ENCODE measurements around the gene PARP9. TPM values are rescaled to one million over a fixed set of nuclear protein-coding genes. Genes with fewer than 3 reads are reported as not detected.

PARP9 gene
- total and polyA plus RNA-seq, 4 experiments from 2014 or later: 23.1 to 43.4 (median 25.0) TPM

DNA sequence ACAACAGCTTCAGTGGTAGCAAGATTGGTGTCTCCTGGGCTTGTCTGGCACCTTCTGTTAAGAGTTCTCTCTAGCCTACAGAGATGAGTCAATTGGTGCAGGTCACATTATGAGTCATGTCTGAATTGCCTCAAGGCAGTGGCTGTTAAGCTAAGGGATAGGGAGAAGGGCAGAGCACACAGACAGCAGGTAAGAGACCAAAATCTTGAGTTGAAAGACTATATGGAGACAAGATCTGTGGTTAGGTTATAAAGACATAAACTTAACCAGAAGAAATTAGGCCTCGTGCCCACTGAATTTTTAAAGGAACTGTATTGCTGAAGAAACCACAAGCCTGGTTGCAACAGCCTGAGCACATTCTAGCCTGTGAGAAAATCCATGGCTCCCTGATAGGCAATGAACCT, 30.2 kb downstream of the PARP9 start:
- DNase-seq: no peak
- Histone ChIP-seq H3K4me3 (ENCODE audit: low read length in 2 of 2) (no peak overlapping the region), H3K27ac (ENCODE audit: low read depth, low read length) (no peak overlapping the region), H3K27me3 (ENCODE audit: insufficient read depth, low read length) (no peaks in the 10 kb centered on the region), H3K36me3 (ENCODE audit: insufficient read depth, low read length) (peaks cover 55% of the 10 kb centered on the region), H3K4me1 (ENCODE audit: insufficient read depth, low read length) (no peaks in the 10 kb centered on the region), H3K9me3 (ENCODE audit: control insufficient read depth in 1 of 2, low read length in 2 of 2) (no peaks in the 10 kb centered on the region)
- H3K27me3 Mint-ChIP-seq: no peaks in the 10 kb centered on the region
- peak overlapping the region in 6 of 7 donors; percentile 4 to 72 (median 62) for H3K27ac Mint-ChIP-seq
- ChIA-PET POLR2A (ENCODE audit: partially characterized antibody) (no interaction called here), CTCF (ENCODE audit: partially characterized antibody) (interaction anchor here (0.5 to 0.9 kb wide), 2 partner anchors 131 to 132 kb away, joined by 3 read pairs; no protein-coding TSS in a partner anchor)
- peaks cover 56 to 76% of the 10 kb centered on the region in 2 donors for H3K36me3 Mint-ChIP-seq
- intact Hi-C loops (cut with micrococcal nuclease): no loop called here
- H3K9me3 Mint-ChIP-seq: no peaks in the 10 kb centered on the region
- peaks cover 0 to 3% (median 1%) of the 10 kb centered on the region in 4 donors for H3K4me1 Mint-ChIP-seq
- H3K4me3 Mint-ChIP-seq: no peak overlapping the region

DNA sequence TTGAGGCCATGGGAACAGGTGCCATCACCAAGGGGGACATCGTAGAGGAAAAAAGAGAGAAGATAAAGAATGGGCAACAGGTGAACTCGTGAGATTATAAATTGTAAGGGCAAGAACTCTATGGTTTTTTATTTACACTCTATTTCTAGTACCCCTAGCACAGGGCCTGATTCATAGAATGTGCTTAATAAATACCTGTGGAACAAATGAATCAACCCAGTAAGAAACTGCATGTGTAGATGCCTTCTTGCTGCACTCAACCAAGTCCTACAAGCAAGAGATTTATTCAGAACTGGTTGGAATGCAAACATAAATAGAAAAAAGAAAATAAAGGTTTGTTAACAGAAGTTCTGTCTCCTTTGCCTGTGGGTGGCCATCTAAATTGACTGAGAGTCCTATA, 30.6 kb downstream of the PARP9 start:
- Mint-ChIP-seq H3K4me1 (peaks cover 0 to 3% (median 0%) of the 10 kb centered on the region in 4 donors), H3K36me3 (peaks cover 54 to 73% of the 10 kb centered on the region in 2 donors), H3K27me3 (no peaks in the 10 kb centered on the region), H3K9me3 (no peaks in the 10 kb centered on the region), H3K27ac (peak overlapping the region in 5 of 7 donors; percentile 43 to 75 (median 72)), H3K4me3 (no peak overlapping the region)
- POLR2A ChIA-PET (ENCODE audit: partially characterized antibody): no interaction called here
- Histone ChIP-seq H3K36me3 (ENCODE audit: insufficient read depth, low read length) (peaks cover 55% of the 10 kb centered on the region), H3K27me3 (ENCODE audit: insufficient read depth, low read length) (no peaks in the 10 kb centered on the region), H3K4me1 (ENCODE audit: insufficient read depth, low read length) (no peaks in the 10 kb centered on the region), H3K27ac (ENCODE audit: low read depth, low read length) (no peak overlapping the region), H3K4me3 (ENCODE audit: low read length in 2 of 2) (no peak overlapping the region), H3K9me3 (ENCODE audit: control insufficient read depth in 1 of 2, low read length in 2 of 2) (no peaks in the 10 kb centered on the region)
- intact Hi-C loops (cut with micrococcal nuclease): no loop called here
- CTCF ChIA-PET (ENCODE audit: partially characterized antibody): interaction anchor here (0.5 kb wide), 1 partner anchor 131 kb away, joined by 3 read pairs; no protein-coding TSS in a partner anchor
- DNase-seq: no peak

DNA sequence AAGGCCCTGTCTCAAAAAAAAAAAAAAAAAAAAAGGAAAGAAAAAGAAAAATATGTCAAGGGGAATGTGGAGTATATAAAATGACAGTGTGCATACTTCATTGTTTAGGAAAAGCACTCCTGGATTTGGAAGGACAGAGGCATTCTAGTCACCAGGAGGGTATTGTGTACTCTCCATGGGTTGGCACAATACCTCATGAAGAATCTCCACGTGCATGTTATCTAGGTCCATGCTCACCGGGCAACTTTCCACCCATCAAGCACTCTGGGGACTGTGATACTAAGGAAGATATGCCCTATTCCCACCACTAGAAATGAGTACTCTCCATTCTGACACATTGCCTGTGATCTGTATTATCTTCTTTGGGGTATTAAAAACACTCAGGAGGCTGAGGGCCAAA, 33.9 kb downstream of the PARP9 start:
- Histone ChIP-seq H3K4me3 (ENCODE audit: low read length in 2 of 2) (no peak overlapping the region), H3K36me3 (ENCODE audit: insufficient read depth, low read length) (peaks cover 40% of the 10 kb centered on the region), H3K27ac (ENCODE audit: low read depth, low read length) (no peak overlapping the region), H3K27me3 (ENCODE audit: insufficient read depth, low read length) (no peaks in the 10 kb centered on the region), H3K9me3 (ENCODE audit: control insufficient read depth in 1 of 2, low read length in 2 of 2) (no peaks in the 10 kb centered on the region), H3K4me1 (ENCODE audit: insufficient read depth, low read length) (no peaks in the 10 kb centered on the region)
- DNase-seq: no peak
- H3K9me3 Mint-ChIP-seq: no peaks in the 10 kb centered on the region
- peaks cover 0 to 3% (median 0%) of the 10 kb centered on the region in 4 donors for H3K4me1 Mint-ChIP-seq
- H3K27me3 Mint-ChIP-seq: no peaks in the 10 kb centered on the region
- ChIA-PET POLR2A (ENCODE audit: partially characterized antibody) (no interaction called here), CTCF (ENCODE audit: partially characterized antibody) (no interaction called here)
- H3K27ac Mint-ChIP-seq: no peak overlapping the region
- intact Hi-C loops (cut with micrococcal nuclease): no loop called here
- H3K36me3 Mint-ChIP-seq: peaks cover 40 to 48% of the 10 kb centered on the region in 2 donors
- no peak overlapping the region for H3K4me3 Mint-ChIP-seq

DNA sequence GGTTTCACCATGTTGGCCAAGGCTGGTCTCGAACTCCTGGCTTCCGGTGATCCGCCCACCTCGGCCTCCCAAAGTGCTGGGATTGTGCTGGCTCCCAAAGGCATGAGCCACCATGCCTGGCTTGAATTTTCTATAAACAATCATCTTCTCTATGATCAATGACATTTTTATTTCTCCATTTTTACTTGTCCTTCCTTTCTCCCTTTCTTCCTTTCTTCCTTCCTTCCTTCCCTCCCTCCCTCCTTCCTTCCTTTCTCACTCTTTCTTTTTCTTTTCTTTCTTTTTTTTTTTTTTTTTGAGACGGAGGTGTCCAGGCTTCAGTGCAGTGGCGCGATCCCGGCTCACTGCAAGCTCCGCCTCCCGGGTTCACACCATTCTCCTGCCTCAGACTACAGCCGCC, 40.8 kb downstream of the PARP9 start:
- Mint-ChIP-seq H3K9me3 (no peaks in the 10 kb centered on the region), H3K4me3 (no peak overlapping the region), H3K27ac (no peak overlapping the region), H3K27me3 (no peaks in the 10 kb centered on the region), H3K4me1 (no peaks in the 10 kb centered on the region), H3K36me3 (peaks cover 6 to 8% of the 10 kb centered on the region in 2 donors)
- Histone ChIP-seq H3K36me3 (ENCODE audit: insufficient read depth, low read length) (peaks cover 5% of the 10 kb centered on the region), H3K27me3 (ENCODE audit: insufficient read depth, low read length) (no peaks in the 10 kb centered on the region), H3K4me1 (ENCODE audit: insufficient read depth, low read length) (no peaks in the 10 kb centered on the region), H3K4me3 (ENCODE audit: low read length in 2 of 2) (no peak overlapping the region), H3K27ac (ENCODE audit: low read depth, low read length) (no peak overlapping the region), H3K9me3 (ENCODE audit: control insufficient read depth in 1 of 2, low read length in 2 of 2) (no peaks in the 10 kb centered on the region)
- intact Hi-C loops (cut with micrococcal nuclease): no loop called here
- ChIA-PET POLR2A (ENCODE audit: partially characterized antibody) (no interaction called here), CTCF (ENCODE audit: partially characterized antibody) (no interaction called here)
- DNase-seq: no peak

DNA sequence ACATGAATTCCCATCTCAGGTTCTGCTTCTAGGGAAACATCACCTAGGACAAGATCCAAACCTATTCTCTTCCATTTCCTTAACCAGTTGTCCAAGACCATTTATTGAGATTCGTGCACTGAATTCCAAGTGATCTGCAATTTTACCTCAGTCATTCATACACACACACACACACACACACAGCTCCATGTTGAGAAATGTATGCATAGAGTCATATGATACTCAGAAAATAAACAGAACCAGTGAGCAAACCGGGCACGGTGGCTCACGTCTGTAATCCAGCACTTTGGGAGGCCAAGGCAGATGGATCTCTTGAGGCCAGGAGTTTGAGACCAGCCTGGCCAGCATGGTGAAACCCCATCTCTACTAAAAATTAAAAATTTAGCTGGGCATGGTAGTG, 43.2 kb downstream of the PARP9 start:
- no peak overlapping the region for H3K27ac ChIP-seq (ENCODE audit: low read depth, low read length)
- no peaks in the 10 kb centered on the region for H3K36me3 ChIP-seq (ENCODE audit: insufficient read depth, low read length)
- ChIA-PET POLR2A (ENCODE audit: partially characterized antibody) (interaction anchor here (0.6 kb wide), 1 partner anchor 139 kb away, joined by 3 read pairs; no protein-coding TSS in a partner anchor), CTCF (ENCODE audit: partially characterized antibody) (interaction anchor here (0.7 to 1.4 kb wide), 2 partner anchors 50 to 158 kb away, joined by 3 to 5 read pairs; no protein-coding TSS in a partner anchor)
- H3K4me1 Mint-ChIP-seq: no peaks in the 10 kb centered on the region
- intact Hi-C loops (cut with micrococcal nuclease): no loop called here
- no peak for DNase-seq
- H3K36me3 Mint-ChIP-seq: no peaks in the 10 kb centered on the region
- H3K27me3 Mint-ChIP-seq: no peaks in the 10 kb centered on the region
- peak overlapping the region in 1 of 8 donors; percentile 43 for H3K4me3 Mint-ChIP-seq
- no peaks in the 10 kb centered on the region for H3K27me3 ChIP-seq (ENCODE audit: insufficient read depth, low read length)
- no peaks in the 10 kb centered on the region for H3K4me1 ChIP-seq (ENCODE audit: insufficient read depth, low read length)
- H3K4me3 ChIP-seq (ENCODE audit: low read length in 2 of 2): no peak overlapping the region
- H3K9me3 ChIP-seq (ENCODE audit: control insufficient read depth in 1 of 2, low read length in 2 of 2): no peaks in the 10 kb centered on the region
- no peaks in the 10 kb centered on the region for H3K9me3 Mint-ChIP-seq
- H3K27ac Mint-ChIP-seq: no peak overlapping the region

DNA sequence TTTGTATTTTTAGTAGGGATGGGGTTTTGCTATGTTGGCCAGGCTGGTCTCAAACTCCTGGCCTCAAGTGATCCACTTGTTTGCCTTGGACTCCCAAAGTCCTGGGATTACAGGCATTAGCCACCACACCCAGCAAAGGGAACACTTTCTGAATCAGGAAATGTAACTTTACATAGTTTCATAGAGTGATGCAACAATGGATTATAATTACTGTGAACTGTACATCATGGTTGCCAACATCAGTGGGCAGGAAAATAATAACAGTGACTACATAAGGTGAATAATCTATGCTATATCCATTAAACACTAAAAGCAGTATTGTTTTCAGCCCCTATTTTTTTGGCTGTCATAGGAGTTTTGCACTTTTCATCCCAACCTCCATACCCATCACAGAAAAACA, 44.4 kb downstream of the PARP9 start:
- POLR2A ChIA-PET (ENCODE audit: partially characterized antibody): no interaction called here
- intact Hi-C loops (cut with micrococcal nuclease): loop anchor here (10.0 kb wide), 2 partner anchors 685 kb away; partner anchors contain the start of genes EAF2, IQCB1 and SEC22A
- H3K36me3 ChIP-seq (ENCODE audit: insufficient read depth, low read length): no peaks in the 10 kb centered on the region
- Mint-ChIP-seq H3K27ac (no peak overlapping the region), H3K4me3 (no peak overlapping the region), H3K36me3 (peaks cover 0 to 2% of the 10 kb centered on the region in 2 donors), H3K27me3 (no peaks in the 10 kb centered on the region), H3K4me1 (peaks cover 0 to 4% (median 3%) of the 10 kb centered on the region in 4 donors), H3K9me3 (peaks cover 0 to 2% (median 0%) of the 10 kb centered on the region in 8 donors)
- no peak for DNase-seq
- H3K4me1 ChIP-seq (ENCODE audit: insufficient read depth, low read length): peaks cover 5% of the 10 kb centered on the region
- no peaks in the 10 kb centered on the region for H3K9me3 ChIP-seq (ENCODE audit: control insufficient read depth in 1 of 2, low read length in 2 of 2)
- CTCF ChIA-PET (ENCODE audit: partially characterized antibody): no interaction called here
- H3K27me3 ChIP-seq (ENCODE audit: insufficient read depth, low read length): no peaks in the 10 kb centered on the region
- H3K4me3 ChIP-seq (ENCODE audit: low read length in 2 of 2): no peak overlapping the region
- no peak overlapping the region for H3K27ac ChIP-seq (ENCODE audit: low read depth, low read length)

DNA sequence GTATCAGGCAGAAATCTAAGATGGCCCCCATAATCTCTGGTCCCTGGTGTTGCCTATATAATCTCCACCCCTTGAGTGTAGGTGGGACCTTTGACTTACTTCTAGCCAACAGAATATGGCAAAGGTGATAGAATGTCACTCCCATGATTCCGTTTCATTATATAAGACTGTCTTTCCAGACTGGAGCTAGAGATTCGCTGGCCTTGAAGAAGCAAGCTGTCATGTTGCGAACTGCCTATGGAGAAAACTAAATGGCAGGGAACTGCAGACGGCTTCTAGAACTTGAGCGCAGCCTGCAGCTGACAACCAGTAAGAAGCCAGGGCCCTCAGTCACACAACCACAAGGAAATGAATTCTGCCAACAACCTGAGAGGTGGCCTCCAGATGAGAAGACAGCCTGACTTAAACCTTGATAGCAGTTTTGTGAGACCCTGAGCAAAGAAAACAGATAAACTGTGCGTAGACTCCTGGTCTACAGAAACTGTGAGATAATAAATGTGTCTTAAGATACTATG, 47.2 kb downstream of the PARP9 start:
- Mint-ChIP-seq H3K27ac (no peak overlapping the region), H3K4me1 (peaks cover 12 to 26% (median 16%) of the 10 kb centered on the region in 4 donors), H3K36me3 (peaks cover 0 to 3% of the 10 kb centered on the region in 2 donors), H3K9me3 (peaks cover 0 to 2% (median 0%) of the 10 kb centered on the region in 8 donors), H3K27me3 (no peaks in the 10 kb centered on the region), H3K4me3 (peak overlapping the region in 1 of 8 donors; percentile 5)
- no peak for DNase-seq
- H3K27ac ChIP-seq (ENCODE audit: low read depth, low read length): no peak overlapping the region
- no peaks in the 10 kb centered on the region for H3K36me3 ChIP-seq (ENCODE audit: insufficient read depth, low read length)
- no peak overlapping the region for H3K4me3 ChIP-seq (ENCODE audit: low read length in 2 of 2)
- H3K9me3 ChIP-seq (ENCODE audit: control insufficient read depth in 1 of 2, low read length in 2 of 2): no peaks in the 10 kb centered on the region
- intact Hi-C loops (cut with micrococcal nuclease): loop anchor here (10.0 kb wide), 2 partner anchors 682 to 688 kb away; partner anchors contain the start of genes EAF2, IQCB1 and SEC22A
- CTCF ChIA-PET (ENCODE audit: partially characterized antibody): interaction anchor here (1.4 kb wide), 1 partner anchor 163 kb away, joined by 4 read pairs; no protein-coding TSS in a partner anchor
- no peaks in the 10 kb centered on the region for H3K27me3 ChIP-seq (ENCODE audit: insufficient read depth, low read length)
- H3K4me1 ChIP-seq (ENCODE audit: insufficient read depth, low read length): peaks cover 18% of the 10 kb centered on the region
- POLR2A ChIA-PET (ENCODE audit: partially characterized antibody): interaction anchor here (1.1 kb wide), 1 partner anchor 48 kb away, joined by 3 read pairs; no protein-coding TSS in a partner anchor
